Right atrium auricular region (tissue), 2 donors: ENCODE results near the gene CITED4. TPM values are rescaled to one million over a fixed set of nuclear protein-coding genes. Genes with fewer than 3 reads are reported as not detected.
"Not testable (repeated sequence)": the region's sequence is repeated elsewhere in the genome, so short reads cannot be mapped to it uniquely, and the experiment has no call there.

Source experiments
- DNase-seq: peaks from one replicate; pipeline ENCODE4 v3.0.0-alpha.2; 2019; ENCODE audit warnings: low spot score
- H3K27ac ChIP-seq, 2 donors: fragments of 200-600 bp; sonication (generic); 1 replicate in 1 of 2; 2 replicates in 1 of 2; pipeline ENCODE4 v1.5.1; 2016 to 2019
- H3K27me3 ChIP-seq, 2 donors: fragments of 200-600 bp; sonication (generic); one replicate each; pipeline versions ENCODE4 v1.5.1 to v1.6.0; 2017 to 2019
- H3K36me3 ChIP-seq: fragments of 200-600 bp; sonication (generic); one replicate; pipeline ENCODE4 v1.5.1; 2016
- H3K4me1 ChIP-seq, 2 donors: fragments of 200-600 bp; sonication (generic); one replicate each; pipeline versions ENCODE4 v1.5.1 to v1.6.0; 2017 to 2019
- H3K4me3 ChIP-seq, 2 donors: fragments of 200-600 bp; sonication (generic); 1 replicate in 1 of 2; 2 replicates in 1 of 2; pipeline ENCODE4 v1.5.1; 2017 to 2019; ENCODE audit warnings: mild to moderate bottlenecking in 1 of 2, moderate library complexity in 1 of 2
- H3K9me3 ChIP-seq, 2 donors: fragments of 200-600 bp; sonication (generic); one replicate each; pipeline ENCODE4 v1.5.1; 2019
- CTCF ChIP-seq, 2 donors: fragments of 200-600 bp; sonication (generic); IDR thresholded peaks; one replicate each; pipeline ENCODE4 v1.5.1; 2019; ENCODE audit warnings: antibody characterized with exemption in 2 of 2
- total RNA-seq, 2 donors: library from RNA; depleted of rRNA; stranded (reverse); fragments of >200 nt; gene quantifications; one replicate each; pipeline ENCODE4 v1.1.0, GENCODE V29; 2016

CITED4 gene
- total RNA-seq, 2 donors from 2014 or later = 18.8 to 32.7 TPM

- no peaks in the 10 kb centered on the region for H3K36me3 ChIP-seq
- H3K9me3 ChIP-seq = peaks cover 0 to 10% of the 10 kb centered on the region in 2 donors
- no peaks in the 10 kb centered on the region for H3K27me3 ChIP-seq
- no peak overlapping the region for H3K4me3 ChIP-seq
- H3K27ac ChIP-seq = no peak overlapping the region
- H3K4me1 ChIP-seq = peaks cover 0 to 10% of the 10 kb centered on the region in 2 donors
- DNase-seq = no peak
- TF ChIP-seq CTCF (IDR thresholded peaks at IDR 0.05) = no peak
Observed at GRCh38 chr1:40898431-40898901, 36.3 kb upstream of the CITED4 start.

GRCh38 chr1:40897513-40897912 lies 35.4 kb upstream of the CITED4 start:
- Histone ChIP-seq H3K36me3 (no peaks in the 10 kb centered on the region), H3K27me3 (no peaks in the 10 kb centered on the region), H3K9me3 (peaks cover 0 to 10% of the 10 kb centered on the region in 2 donors), H3K27ac (no peak overlapping the region), H3K4me3 (no peak overlapping the region), H3K4me1 (peaks cover 0 to 8% of the 10 kb centered on the region in 2 donors)
- TF ChIP-seq CTCF (IDR thresholded peaks at IDR 0.05) = no peak
- DNase-seq = no peak

GRCh38 chr1:40896482-40896881 lies 34.3 kb upstream of the CITED4 start:
- Histone ChIP-seq H3K27ac (no peak overlapping the region), H3K27me3 (no peaks in the 10 kb centered on the region), H3K4me3 (no peak overlapping the region), H3K36me3 (no peaks in the 10 kb centered on the region), H3K9me3 (peaks cover 0 to 10% of the 10 kb centered on the region in 2 donors), H3K4me1 (peaks cover 0 to 4% of the 10 kb centered on the region in 2 donors)
- no peak for DNase-seq
- TF ChIP-seq CTCF (IDR thresholded peaks at IDR 0.05) = no peak

GRCh38 chr1:40895601-40896000 lies 33.4 kb upstream of the CITED4 start:
- no peak for TF ChIP-seq CTCF (IDR thresholded peaks at IDR 0.05)
- peaks cover 0 to 4% of the 10 kb centered on the region in 2 donors for H3K4me1 ChIP-seq
- H3K4me3 ChIP-seq = no peak overlapping the region
- DNase-seq = no peak
- no peak overlapping the region for H3K27ac ChIP-seq
- H3K9me3 ChIP-seq = peaks cover 0 to 10% of the 10 kb centered on the region in 2 donors
- no peaks in the 10 kb centered on the region for H3K36me3 ChIP-seq
- H3K27me3 ChIP-seq = no peaks in the 10 kb centered on the region

- H3K36me3 ChIP-seq, H3K9me3 ChIP-seq, H3K4me3 ChIP-seq, H3K4me1 ChIP-seq, H3K27ac ChIP-seq, H3K27me3 ChIP-seq, DNase-seq: not testable (repeated sequence)
Observed at GRCh38 chr1:40894858-40895257, 32.7 kb upstream of the CITED4 start.

GRCh38 chr1:40894455-40894854 lies 32.3 kb upstream of the CITED4 start:
- no peaks in the 10 kb centered on the region for H3K36me3 ChIP-seq

More at GRCh38 chr1:40894455-40894854, 32.3 kb upstream of the CITED4 start:
- TF ChIP-seq CTCF (IDR thresholded peaks at IDR 0.05) = no peak
- Histone ChIP-seq H3K27me3 (no peaks in the 10 kb centered on the region), H3K27ac (no peak overlapping the region), H3K4me3 (no peak overlapping the region), H3K4me1 (peaks cover 0 to 4% of the 10 kb centered on the region in 2 donors), H3K9me3 (peaks cover 0 to 10% of the 10 kb centered on the region in 2 donors)
- DNase-seq = no peak
